K562 (cell line): ENCODE data around the gene S100A10. TPM values are rescaled to one million over a fixed set of nuclear protein-coding genes. Genes with fewer than 3 reads are reported as not detected.

Experiments used
- ATAC-seq: fragments of 200-7000 bp; cut with Tn5 transposase; 3 replicates; pipeline ENCODE4 v1.9.1; 2020; ENCODE audit warnings: moderate library complexity
- BruUV-seq: library from RNA; stranded (reverse); fragments of 400-500 nt; replicated peaks from 2 replicates; lab custom pipeline; 2021; lab: Mats Ljungman, UMichigan
- CTCF ChIA-PET: fragments of 300-600 bp; formaldehyde crosslinking; extraction: SDS; loops from one replicate; lab custom pipeline; 2021; ENCODE audit warnings: low intra/inter-chr PET ratio; lab: Yijun Ruan, JAX
- POLR2A ChIA-PET: fragments of 300-600, 350-650 bp; sonication (Branson Sonifier 250); formaldehyde crosslinking; extraction: SDS; loops from one replicate; lab custom pipeline; 2021; ENCODE audit warnings: antibody characterized with exemption, inconsistent platforms; lab: Yijun Ruan, JAX
- DNase-seq, 4 experiments: peaks; one replicate each; pipeline versions ENCODE4 v3.0.0 to v3.0.0-alpha.2; 2011 to 2018; ENCODE audit warnings: low spot score in 3 of 4, mixed read lengths in 3 of 4; ENCODE audit errors: extremely low read depth in 1 of 4
- FAIRE-seq: peaks from 2 replicates; lab custom pipeline; 2011; peaks lifted over from hg19 to GRCh38; lab: Jason Lieb, UNC
- H2AFZ ChIP-seq: 2 replicates; pipeline ENCODE4 v1.6.0; 2011; ENCODE audit warnings: low read depth, low read length, control low read depth, inconsistent platforms
- H3K27ac ChIP-seq: fragments of 200-600 bp; 3 replicates; pipeline ENCODE4 v1.8.0; 2011; ENCODE audit warnings: low read depth, mild to moderate bottlenecking, control low read depth, inconsistent platforms, low read length, moderate library complexity, mixed read lengths; ENCODE audit errors: extremely low read depth
- H3K27me3 ChIP-seq, 2 experiments: fragments of 300-600 bp in 1 of 2; 2 replicates in 1 of 2; 3 replicates in 1 of 2; pipeline versions ENCODE4 v1.6.0 to v1.8.0; 2011; ENCODE audit warnings: inconsistent platforms in 2 of 2, low read length in 2 of 2, mild to moderate bottlenecking in 1 of 2, mixed read lengths in 1 of 2, moderate library complexity in 1 of 2; ENCODE audit not compliant: control insufficient read depth in 2 of 2, insufficient read depth in 2 of 2
- H3K36me3 ChIP-seq: fragments of 300-600 bp; 3 replicates; pipeline ENCODE4 v1.8.0; 2011; ENCODE audit warnings: mild to moderate bottlenecking, low read length, inconsistent platforms; ENCODE audit not compliant: control insufficient read depth, insufficient read depth
- H3K4me1 ChIP-seq, 2 experiments: fragments of 200-600 bp in 1 of 2; replicated peaks in 1 of 2; 2 replicates in 1 of 2; 3 replicates in 1 of 2; pipeline versions ENCODE4 v1.5.1 to v1.8.0; 2011; ENCODE audit warnings: inconsistent platforms in 2 of 2, low read length in 2 of 2, mild to moderate bottlenecking in 1 of 2, mixed read lengths in 1 of 2, moderate library complexity in 1 of 2; ENCODE audit not compliant: control insufficient read depth in 2 of 2, insufficient read depth in 2 of 2
- H3K4me2 ChIP-seq: 2 replicates; pipeline ENCODE4 v1.6.1; 2011; ENCODE audit warnings: low read length, control low read depth, inconsistent platforms, mixed read lengths; ENCODE audit not compliant: insufficient read depth
- H3K4me3 ChIP-seq: fragments of 200-600 bp; sonication (generic), shearing (Covaris generic); 2 replicates; pipeline ENCODE4 v1.5.1; 2016; ENCODE audit warnings: control low read depth, inconsistent platforms
- H3K79me2 ChIP-seq: fragments of 200-600 bp; 3 replicates; pipeline ENCODE4 v1.8.0; 2011; ENCODE audit warnings: low read length, inconsistent platforms; ENCODE audit not compliant: control insufficient read depth, insufficient read depth
- H3K9ac ChIP-seq, 2 experiments: 2 replicates each; pipeline versions ENCODE4 v1.6.0 to v1.6.1; 2011; ENCODE audit warnings: low read depth in 2 of 2, low read length in 2 of 2, control low read depth in 1 of 2, inconsistent platforms in 1 of 2, mild to moderate bottlenecking in 1 of 2, mixed read lengths in 1 of 2; ENCODE audit not compliant: insufficient read depth in 1 of 2
- H3K9me1 ChIP-seq: one replicate; pipeline ENCODE4 v1.6.0; 2011; ENCODE audit warnings: inconsistent platforms, mild to moderate bottlenecking, low read length, moderate library complexity; ENCODE audit not compliant: control insufficient read depth, insufficient read depth
- H3K9me3 ChIP-seq: replicated peaks from 2 replicates; pipeline ENCODE4 v1.5.1; 2011; ENCODE audit warnings: low read depth, low read length, inconsistent platforms; ENCODE audit not compliant: control insufficient read depth, insufficient read depth
- H4K20me1 ChIP-seq: replicated peaks from 2 replicates; pipeline ENCODE4 v1.6.1; 2011; ENCODE audit warnings: low read length, inconsistent platforms, mixed read lengths; ENCODE audit not compliant: control insufficient read depth, insufficient read depth
- CTCF ChIP-seq, 3 experiments: IDR thresholded peaks in 2 of 3; conservative IDR thresholded peaks in 1 of 3; 2 replicates each; pipeline ENCODE4 v1.5.1; 2011 to 2012; ENCODE audit warnings: low read length in 3 of 3, mild to moderate bottlenecking in 3 of 3, control low read depth in 2 of 3, improper control_type of control experiment in 1 of 3, inconsistent platforms in 1 of 3, low read depth in 1 of 3, mixed read lengths in 1 of 3, moderate library complexity in 1 of 3; ENCODE audit not compliant: insufficient read depth in 2 of 3
- PREB ChIP-seq: sonication (generic); formaldehyde crosslinking; IDR thresholded peaks from 2 replicates; pipeline ENCODE4 v1.8.1; 2023; ENCODE audit warnings: mild to moderate bottlenecking, missing genetic modification reagents
- RAD21 ChIP-seq, 2 experiments: fragments of 250-450 bp in 1 of 2; fragments of 450-650 bp in 1 of 2; sonication (Bioruptor Pico) in 1 of 2; formaldehyde crosslinking in 1 of 2; IDR thresholded peaks in 1 of 2; conservative IDR thresholded peaks in 1 of 2; 2 replicates each; pipeline versions ENCODE4 v1.4.0 to v1.8.0; 2020 to 2022; ENCODE audit warnings: mild to moderate bottlenecking in 2 of 2, moderate library complexity in 1 of 2
- RBM14 ChIP-seq: fragments of 200-400 bp; formaldehyde crosslinking; IDR thresholded peaks from 2 replicates; pipeline ENCODE4 v1.6.1; 2018; ENCODE audit warnings: low read depth, mild to moderate bottlenecking, low read length, moderate library complexity, borderline replicate concordance; ENCODE audit not compliant: insufficient read depth
- REST ChIP-seq, 2 experiments: fragments of 450-650 bp; formaldehyde crosslinking in 1 of 2; IDR thresholded peaks; 2 replicates each; pipeline versions ENCODE4 v1.4.0 to v1.6.1; 2014 to 2020; ENCODE audit warnings: mild to moderate bottlenecking in 2 of 2, borderline replicate concordance in 1 of 2, low read depth in 1 of 2
- SRF ChIP-seq, 2 experiments: fragments of 250-450, 450-650 bp in 1 of 2; sonication (Bioruptor Pico) in 1 of 2; sonication (generic) in 1 of 2; formaldehyde crosslinking; IDR thresholded peaks; 2 replicates each; pipeline versions ENCODE4 v1.5.0 to v1.5.1; 2020 to 2022; ENCODE audit warnings: mild to moderate bottlenecking in 1 of 2, missing genetic modification reagents in 1 of 2
- ZFP36 ChIP-seq: fragments of 150-350 bp; IDR thresholded peaks from 2 replicates; pipeline ENCODE4 v1.6.1; 2018; ENCODE audit warnings: low read length, low read depth; ENCODE audit not compliant: partially characterized antibody
- WGBS: fragments of 100-300 bp; shearing (Covaris generic); methylation state at CpG from one replicate; pipeline ENCODE4 v1.1.6; 2016; ENCODE audit warnings: low coverage, mixed read lengths; ENCODE audit not compliant: insufficient coverage; ENCODE audit errors: missing lambda C conversion rate; 5-methylcytosine and 5-hydroxymethylcytosine counted together
- in situ Hi-C: fragments of 300-500 bp; cut with MboI; formaldehyde crosslinking; loops from 4 replicates; pipeline ENCODE4 v1.15.0; 2018; ENCODE audit warnings: inconsistent platforms, mixed read lengths
- intact Hi-C: fragments of 100-400 bp; cut with micrococcal nuclease; formaldehyde crosslinking; loops from 2 replicates; pipeline ENCODE4 v1.14.2; 2022
- polyA plus RNA-seq, 8 experiments: library from polyadenylated mRNA; depleted of rRNA in 4 of 8; stranded (reverse) in 5 of 8; unstranded in 3 of 8; fragments of >200 nt; fragmentation: Nextera tagmentation in 2 of 8; fragmentation: Illumina TruSeq in 1 of 8; extraction: Ambion mirVana in 2 of 8; extraction: Trizol in 1 of 8; gene quantifications; 2 replicates each; pipeline versions ENCODE4 v1.2.1 to v1.2.3, GENCODE V29; 2011 to 2014; ENCODE audit warnings: inconsistent platforms in 1 of 8, missing spikeins in 1 of 8
- total RNA-seq, 7 experiments: library from RNA; depleted of rRNA in 6 of 7; stranded (reverse); fragments of >200 nt in 6 of 7; fragmentation: Illumina TruSeq in 2 of 7; extraction: Trizol in 2 of 7; gene quantifications; 2 replicates each; pipeline versions ENCODE4 v1.2.1 to v1.2.3, GENCODE V29; 2011 to 2021; ENCODE audit warnings: low replicate concordance in 1 of 7

The S100A10 gene
- total and polyA plus RNA-seq, 9 of the 15 experiments (the other 6 are each of a cell fraction or from before 2014, with no cell fraction given): 0.32 to 1.6 (median 0.50) TPM; not detected in 3

GRCh38 chr1:152013664-152014237 lies 20.1 kb upstream of the S100A10 start:
- Histone ChIP-seq H3K36me3 (no peaks in the 10 kb centered on the region), H3K79me2 (no peaks in the 10 kb centered on the region), H3K9ac (no peak overlapping the region), H4K20me1 (no peaks in the 10 kb centered on the region), H3K4me1 (no peaks in the 10 kb centered on the region), H3K9me3 (no peaks in the 10 kb centered on the region), H3K9me1 (no peaks in the 10 kb centered on the region), H3K4me3 (no peak overlapping the region), H3K27ac (no peak overlapping the region), H2AFZ (no peak overlapping the region), H3K4me2 (no peak overlapping the region), H3K27me3 (peaks cover 2 to 12% of the 10 kb centered on the region in 2 experiments; a peak in 2 of 5 replicates)
- WGBS: 0% methylated on average over 3 of the region's 3 CpGs
- ChIA-PET POLR2A (interaction anchor here (1.1 kb wide), 1 partner anchor 17 kb away, joined by 3 read pairs; no protein-coding TSS in a partner anchor), CTCF (interaction anchor here (0.6 to 1.1 kb wide), 3 partner anchors 46 to 1941 kb away, joined by 3 to 4 read pairs (median 3); no protein-coding TSS in a partner anchor)
- peak; percentile 82 for ATAC-seq
- BruUV-seq: no TSS peak
- in situ Hi-C loops (loop anchor here (5.0 kb wide), 1 partner anchor 81 kb away; no protein-coding TSS in a partner anchor), intact Hi-C loops (no loop called here)
- peak; percentile 93 for FAIRE-seq
- peak; percentile 37 to 72 (median 56) for DNase-seq
- TF ChIP-seq RBM14 (no peak), CTCF (IDR thresholded peaks at IDR 0.05 in 2 of 3, conservative IDR thresholded peaks at IDR 0.05 in 1 of 3; ENCODE audit: insufficient read depth in 2 of 3, low read depth in 1 of 3, low read length in 3 of 3) (peak; percentile 74 to 82 (median 80)), PREB (CRISPR knock-in tag) (0 out of 2 replicates have a peak, but pooled peaks have one; percentile 42), ZFP36 (peak; percentile 17), RAD21 (CRISPR knock-in tag; conservative IDR thresholded peaks at IDR 0.05 in 1 of 2, IDR thresholded peaks at IDR 0.05 in 1 of 2) (peak; percentile 23 to 60; a peak in 3 of 4 replicates), SRF (CRISPR knock-in tag; IDR thresholded peaks at IDR 0.05) (peak in 1 of 2 experiments; percentile 70; a peak in 1 of 4 replicates), REST (IDR thresholded peaks at IDR 0.05; ENCODE audit: borderline replicate concordance) (0 out of 2 replicates have a peak, but pooled peaks have one; percentile 26), REST (CRISPR knock-in tag; IDR thresholded peaks at IDR 0.05; ENCODE audit: low read depth) (no peak)
